Fibroblast of lung (primary cell): ENCODE data around the gene WWTR1. TPM values are rescaled to one million over a fixed set of nuclear protein-coding genes. Genes with fewer than 3 reads are reported as not detected.
A peak's percentile ranks its signal among the peaks of the same experiment; 100 is the strongest.

Experiments used
- DNase-seq, 2 donors: peaks; one replicate each; pipeline versions ENCODE4 v3.0.0 to v3.0.0-alpha.2; 2010; ENCODE audit warnings: low read depth in 2 of 2
- H2AFZ ChIP-seq: 2 replicates; pipeline ENCODE4 v1.5.1; 2012; ENCODE audit warnings: low read length, control low read depth, inconsistent platforms
- H3K27ac ChIP-seq: 2 replicates; pipeline ENCODE4 v1.5.1; 2011; ENCODE audit warnings: low read length, control low read depth; ENCODE audit not compliant: insufficient read depth
- H3K27me3 ChIP-seq: 2 replicates; pipeline ENCODE4 v1.5.1; 2011; ENCODE audit warnings: mild to moderate bottlenecking, low read length; ENCODE audit not compliant: control insufficient read depth, insufficient read depth
- H3K36me3 ChIP-seq: 2 replicates; pipeline ENCODE4 v1.5.1; 2011; ENCODE audit warnings: low read length; ENCODE audit not compliant: control insufficient read depth, insufficient read depth
- H3K4me1 ChIP-seq: 2 replicates; pipeline ENCODE4 v1.5.1; 2011; ENCODE audit warnings: low read length; ENCODE audit not compliant: control insufficient read depth, insufficient read depth; ENCODE audit errors: extremely low read depth
- H3K4me2 ChIP-seq: 2 replicates; pipeline ENCODE4 v1.5.1; 2011; ENCODE audit warnings: low read length, control low read depth; ENCODE audit not compliant: insufficient read depth; ENCODE audit errors: extremely low read depth
- H3K4me3 ChIP-seq, 4 experiments: fragments of 200-600 bp in 1 of 4; sonication (generic) in 1 of 4; replicated peaks in 1 of 4; 2 replicates each; pipeline ENCODE4 v1.5.1; 2011 to 2016; ENCODE audit warnings: low read length in 4 of 4, low read depth in 3 of 4, mild to moderate bottlenecking in 3 of 4, control low read depth in 2 of 4, inconsistent platforms in 1 of 4, mixed read lengths in 1 of 4; ENCODE audit not compliant: insufficient read depth in 1 of 4; ENCODE audit errors: control extremely low read depth in 1 of 4
- H3K79me2 ChIP-seq: 2 replicates; pipeline ENCODE4 v1.5.1; 2012; ENCODE audit warnings: mild to moderate bottlenecking, low read length, inconsistent platforms; ENCODE audit not compliant: control insufficient read depth, insufficient read depth
- H3K9ac ChIP-seq: 2 replicates; pipeline ENCODE4 v1.5.1; 2011; ENCODE audit warnings: mild to moderate bottlenecking, low read length, control low read depth; ENCODE audit not compliant: insufficient read depth
- H3K9me3 ChIP-seq: 2 replicates; pipeline ENCODE4 v1.5.1; 2012; ENCODE audit warnings: low read depth, low read length; ENCODE audit not compliant: control insufficient read depth, insufficient read depth
- H4K20me1 ChIP-seq: 2 replicates; pipeline ENCODE4 v1.5.1; 2011; ENCODE audit warnings: low read length; ENCODE audit not compliant: control insufficient read depth, insufficient read depth; ENCODE audit errors: extremely low read depth
- EZH2 ChIP-seq: IDR thresholded peaks from 2 replicates; pipeline ENCODE4 v1.5.1; 2012; ENCODE audit warnings: low read length, control low read depth, mild to moderate bottlenecking; ENCODE audit errors: missing control alignments
- polyA plus RNA-seq, 2 donors: library from polyadenylated mRNA; depleted of rRNA in 1 of 2; stranded (reverse) in 1 of 2; unstranded in 1 of 2; fragments of >200 nt; gene quantifications; 2 replicates each; pipeline ENCODE4 v1.2.1, GENCODE V29; 2011 to 2012; ENCODE audit warnings: missing spikeins in 1 of 2
- total RNA-seq: library from RNA; depleted of rRNA; stranded (reverse); fragments of >200 nt; gene quantifications from 2 replicates; pipeline ENCODE4 v1.2.1, GENCODE V29; 2014
- TF ChIP-seq, protein P1 (sequence below), 2 donors: IDR thresholded peaks in 1 of 2; conservative IDR thresholded peaks in 1 of 2; 1 replicate in 1 of 2; 2 replicates in 1 of 2; pipeline ENCODE4 v1.5.1; 2011 to 2012; ENCODE audit warnings: low read length in 2 of 2, control low read depth in 1 of 2, inconsistent platforms in 1 of 2, low read depth in 1 of 2, mild to moderate bottlenecking in 1 of 2

The WWTR1 gene
- total and polyA plus RNA-seq, 2 donors (not counting 1 experiment from before 2014, with no cell fraction given), result 13.7 to 71.5 TPM

- no peak for DNase-seq
- Histone ChIP-seq H3K79me2 (peaks cover 15% of the 10 kb centered on the region), H3K4me1 (peaks cover 14% of the 10 kb centered on the region), H3K9ac (no peak overlapping the region), H4K20me1 (no peaks in the 10 kb centered on the region), H3K4me2 (no peak overlapping the region), H3K9me3 (no peaks in the 10 kb centered on the region), H3K27ac (no peak overlapping the region), H2AFZ (no peak overlapping the region), H3K27me3 (no peaks in the 10 kb centered on the region), H3K4me3 (no peak overlapping the region), H3K36me3 (peaks cover 2% of the 10 kb centered on the region)
- TF ChIP-seq, protein P1, sequence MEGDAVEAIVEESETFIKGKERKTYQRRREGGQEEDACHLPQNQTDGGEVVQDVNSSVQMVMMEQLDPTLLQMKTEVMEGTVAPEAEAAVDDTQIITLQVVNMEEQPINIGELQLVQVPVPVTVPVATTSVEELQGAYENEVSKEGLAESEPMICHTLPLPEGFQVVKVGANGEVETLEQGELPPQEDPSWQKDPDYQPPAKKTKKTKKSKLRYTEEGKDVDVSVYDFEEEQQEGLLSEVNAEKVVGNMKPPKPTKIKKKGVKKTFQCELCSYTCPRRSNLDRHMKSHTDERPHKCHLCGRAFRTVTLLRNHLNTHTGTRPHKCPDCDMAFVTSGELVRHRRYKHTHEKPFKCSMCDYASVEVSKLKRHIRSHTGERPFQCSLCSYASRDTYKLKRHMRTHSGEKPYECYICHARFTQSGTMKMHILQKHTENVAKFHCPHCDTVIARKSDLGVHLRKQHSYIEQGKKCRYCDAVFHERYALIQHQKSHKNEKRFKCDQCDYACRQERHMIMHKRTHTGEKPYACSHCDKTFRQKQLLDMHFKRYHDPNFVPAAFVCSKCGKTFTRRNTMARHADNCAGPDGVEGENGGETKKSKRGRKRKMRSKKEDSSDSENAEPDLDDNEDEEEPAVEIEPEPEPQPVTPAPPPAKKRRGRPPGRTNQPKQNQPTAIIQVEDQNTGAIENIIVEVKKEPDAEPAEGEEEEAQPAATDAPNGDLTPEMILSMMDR (conservative IDR thresholded peaks at IDR 0.05 in 1 of 2, IDR thresholded peaks at IDR 0.05 in 1 of 2; ENCODE audit: low read depth in 1 of 2, low read length in 2 of 2), result no peak
- no peak for TF ChIP-seq EZH2
Measured at GRCh38 chr3:149529099-149529498, 128.7 kb downstream of the WWTR1 start.

- Histone ChIP-seq H3K9me3 (no peaks in the 10 kb centered on the region), H3K4me3 (no peak overlapping the region), H3K27ac (no peak overlapping the region), H3K27me3 (no peaks in the 10 kb centered on the region), H2AFZ (no peak overlapping the region), H3K9ac (no peak overlapping the region), H3K79me2 (peaks cover 11% of the 10 kb centered on the region), H4K20me1 (no peaks in the 10 kb centered on the region), H3K36me3 (peaks cover 6% of the 10 kb centered on the region), H3K4me1 (peaks cover 14% of the 10 kb centered on the region), H3K4me2 (no peak overlapping the region)
- no peak for DNase-seq
- TF ChIP-seq EZH2, result no peak
- TF ChIP-seq, protein P1 (conservative IDR thresholded peaks at IDR 0.05 in 1 of 2, IDR thresholded peaks at IDR 0.05 in 1 of 2; ENCODE audit: low read depth in 1 of 2, low read length in 2 of 2), result no peak
Measured at GRCh38 chr3:149528340-149528650, 129.5 kb downstream of the WWTR1 start.

DNA sequence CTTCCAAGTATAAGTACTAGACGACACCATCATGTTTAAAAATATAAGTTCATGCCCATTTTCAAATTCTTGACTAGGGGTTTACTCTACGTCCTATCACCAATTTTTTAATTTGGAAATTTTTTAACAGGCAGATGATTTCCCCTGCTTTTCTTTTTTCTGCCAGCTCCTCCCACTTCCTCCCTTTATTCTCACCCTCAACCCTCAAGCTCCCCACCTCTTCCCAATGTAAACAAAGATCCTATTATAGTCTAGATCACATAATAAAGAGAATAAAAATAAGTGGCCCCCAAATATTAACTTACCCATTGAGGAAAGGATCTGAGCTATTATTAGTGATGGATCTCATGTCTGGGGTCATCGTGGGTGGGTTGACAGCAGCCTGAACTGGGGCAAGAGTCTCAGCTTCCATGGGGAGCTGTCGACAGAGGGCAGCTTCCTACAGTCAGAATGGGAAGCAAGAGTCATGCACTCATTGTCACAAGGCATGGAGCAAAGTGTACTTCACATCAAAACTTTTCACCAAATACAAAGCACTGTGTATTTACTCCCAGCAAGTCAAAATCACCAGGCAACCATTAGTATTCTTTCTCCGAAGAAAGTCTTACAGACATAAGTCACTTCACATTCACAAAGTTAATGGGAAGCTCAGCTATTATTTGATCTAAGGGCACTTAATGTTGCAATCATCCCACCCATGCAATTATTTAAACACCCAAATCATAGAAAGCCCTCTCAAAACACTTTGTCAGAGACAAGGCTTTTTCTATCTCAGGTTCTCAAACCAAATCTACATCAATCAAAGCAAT is 130.1 kb downstream of the WWTR1 start:
- Histone ChIP-seq H3K9me3 (no peaks in the 10 kb centered on the region), H3K27me3 (no peaks in the 10 kb centered on the region), H3K4me1 (peaks cover 10% of the 10 kb centered on the region), H3K27ac (no peak overlapping the region), H3K9ac (no peak overlapping the region), H3K79me2 (peaks cover 7% of the 10 kb centered on the region), H3K4me3 (no peak overlapping the region), H3K36me3 (peaks cover 6% of the 10 kb centered on the region), H2AFZ (no peak overlapping the region), H4K20me1 (no peaks in the 10 kb centered on the region), H3K4me2 (no peak overlapping the region)
- TF ChIP-seq EZH2, result no peak
- TF ChIP-seq, protein P1 (conservative IDR thresholded peaks at IDR 0.05 in 1 of 2, IDR thresholded peaks at IDR 0.05 in 1 of 2; ENCODE audit: low read depth in 1 of 2, low read length in 2 of 2), result peak; percentile 24 to 40
- DNase-seq, result peak in 1 of 2 donors; percentile 51
